IMR-90 (cell line): ENCODE results near the gene PHKB.

Experiments
- CTCF ChIP-seq: conservative IDR thresholded peaks from 2 replicates; pipeline ENCODE4 v1.5.1; 2012; ENCODE audit warnings: mild to moderate bottlenecking, low read depth, low read length, improper control_type of control experiment
- NFE2L2 ChIP-seq: fragments of 150-350 bp; IDR thresholded peaks from 2 replicates; pipeline ENCODE4 v1.6.1; 2016; ENCODE audit warnings: low read depth, mild to moderate bottlenecking, low read length
- RCOR1 ChIP-seq: IDR thresholded peaks from 2 replicates; pipeline ENCODE4 v1.6.1; 2012; ENCODE audit warnings: mild to moderate bottlenecking, low read length, improper control_type of control experiment; ENCODE audit not compliant: insufficient replicate concordance
- TF ChIP-seq, protein P1 (sequence below): fragments of 150-350 bp; IDR thresholded peaks from 2 replicates; pipeline ENCODE4 v1.6.1; 2016; ENCODE audit warnings: low read depth, mild to moderate bottlenecking, low read length, moderate library complexity, borderline replicate concordance

DNA sequence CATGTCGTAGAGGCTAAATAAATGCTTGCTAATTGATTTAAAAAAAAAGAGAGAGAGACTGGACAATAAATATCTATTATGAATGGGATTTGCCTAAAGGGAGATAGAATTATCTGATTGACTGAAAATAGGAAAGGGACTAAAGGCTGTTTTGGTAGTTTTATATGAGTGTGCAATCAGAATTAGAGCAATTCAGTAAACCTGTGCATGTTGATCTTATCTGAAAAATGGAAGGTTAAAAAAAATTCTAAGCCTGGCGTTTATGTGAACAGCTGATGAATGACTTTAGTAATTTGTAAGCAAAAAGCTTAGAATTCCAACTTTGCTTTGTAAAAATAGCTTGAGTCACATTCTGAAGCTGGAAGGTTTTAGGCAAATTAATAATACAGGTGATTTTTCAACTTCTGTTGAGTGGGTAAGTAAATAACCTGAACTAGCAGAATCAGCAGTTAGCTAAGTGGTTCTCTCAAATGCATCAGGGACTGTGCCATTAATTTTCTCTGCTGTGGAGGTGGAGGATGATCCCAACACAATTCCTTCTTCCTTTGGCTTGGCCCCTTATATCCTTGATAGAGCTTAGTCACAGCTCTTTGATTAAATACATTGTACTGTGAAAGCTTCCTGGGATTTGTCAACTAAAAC lies 254.4 kb downstream of the PHKB start:
- TF ChIP-seq RCOR1 (no peak), CTCF (no peak), NFE2L2 (no peak)
- TF ChIP-seq, protein P1, sequence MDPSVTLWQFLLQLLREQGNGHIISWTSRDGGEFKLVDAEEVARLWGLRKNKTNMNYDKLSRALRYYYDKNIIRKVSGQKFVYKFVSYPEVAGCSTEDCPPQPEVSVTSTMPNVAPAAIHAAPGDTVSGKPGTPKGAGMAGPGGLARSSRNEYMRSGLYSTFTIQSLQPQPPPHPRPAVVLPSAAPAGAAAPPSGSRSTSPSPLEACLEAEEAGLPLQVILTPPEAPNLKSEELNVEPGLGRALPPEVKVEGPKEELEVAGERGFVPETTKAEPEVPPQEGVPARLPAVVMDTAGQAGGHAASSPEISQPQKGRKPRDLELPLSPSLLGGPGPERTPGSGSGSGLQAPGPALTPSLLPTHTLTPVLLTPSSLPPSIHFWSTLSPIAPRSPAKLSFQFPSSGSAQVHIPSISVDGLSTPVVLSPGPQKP, result no peak
